GM21717 (cell line): ENCODE results near the gene BANP.
"Not testable (repeated sequence)": the region's sequence is repeated elsewhere in the genome, so short reads cannot be mapped to it uniquely, and the experiment has no call there.

Experiments
- ATAC-seq: cut with Tn5 transposase; IDR thresholded peaks from one replicate; pipeline ENCODE4 v1.9.1; 2021; ENCODE audit warnings: mild to moderate bottlenecking, moderate library complexity; ENCODE audit not compliant: unreplicated experiment

BANP gene

GRCh38 chr16:88077328-88078108 lies 126.3 kb downstream of the BANP start:
- ATAC-seq, result no peak

GRCh38 chr16:88078111-88078775 lies 127.0 kb downstream of the BANP start:
- ATAC-seq, result no peak

- ATAC-seq, result no peak
Measured at GRCh38 chr16:88083582-88083981, 132.3 kb downstream of the BANP start.

- no peak for ATAC-seq
Measured at GRCh38 chr16:88084881-88085280, 133.6 kb downstream of the BANP start.

- no peak for ATAC-seq
Measured at GRCh38 chr16:88086571-88087516, 135.6 kb downstream of the BANP start.

- ATAC-seq, result no peak
Measured at GRCh38 chr16:88087517-88087877, 136.3 kb downstream of the BANP start.

- ATAC-seq, result no peak
Measured at GRCh38 chr16:88088161-88088581, 136.9 kb downstream of the BANP start.

DNA sequence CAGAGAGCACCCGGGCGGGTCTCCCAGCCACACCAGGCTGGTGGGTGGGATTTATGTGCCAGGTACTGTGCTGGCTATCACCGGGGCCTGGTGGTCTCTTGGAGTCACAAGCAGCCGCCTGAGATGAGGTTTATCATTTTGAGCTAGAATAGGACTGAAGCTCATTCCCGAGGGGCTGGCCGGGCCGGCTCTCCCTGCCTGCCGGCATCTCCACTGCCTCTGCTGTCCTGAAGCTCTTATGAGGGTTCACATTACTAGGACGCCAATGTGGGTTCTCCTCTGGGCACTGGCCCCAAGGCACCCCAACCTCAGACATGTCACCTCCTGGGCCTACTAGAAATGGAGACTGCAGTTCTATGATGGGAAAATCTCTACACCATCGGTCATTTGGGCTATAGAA lies 137.4 kb downstream of the BANP start:
- not testable (repeated sequence) for ATAC-seq

DNA sequence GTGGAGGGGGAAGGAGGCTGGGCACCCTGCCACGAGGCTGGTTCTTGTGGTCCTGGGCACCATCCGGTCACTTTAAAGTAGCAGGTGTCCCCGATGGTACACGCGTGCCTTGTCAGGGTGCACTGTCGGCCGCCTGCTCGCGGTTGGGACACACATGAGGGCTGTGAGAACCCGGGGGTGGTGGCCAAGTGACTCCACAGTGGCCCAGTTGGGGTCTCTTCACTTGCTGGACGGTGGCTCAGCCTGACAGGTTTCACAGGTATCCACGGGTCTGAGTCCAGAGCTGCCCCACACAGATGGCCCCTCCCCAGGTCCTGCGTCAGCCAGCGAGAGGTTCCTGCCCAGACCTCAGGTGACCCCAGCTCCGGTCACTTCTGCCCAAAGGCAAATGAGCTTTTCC lies 137.8 kb downstream of the BANP start:
- ATAC-seq, result not testable (repeated sequence)

- ATAC-seq, result not testable (repeated sequence)
Measured at GRCh38 chr16:88089632-88090376, 138.6 kb downstream of the BANP start.

DNA sequence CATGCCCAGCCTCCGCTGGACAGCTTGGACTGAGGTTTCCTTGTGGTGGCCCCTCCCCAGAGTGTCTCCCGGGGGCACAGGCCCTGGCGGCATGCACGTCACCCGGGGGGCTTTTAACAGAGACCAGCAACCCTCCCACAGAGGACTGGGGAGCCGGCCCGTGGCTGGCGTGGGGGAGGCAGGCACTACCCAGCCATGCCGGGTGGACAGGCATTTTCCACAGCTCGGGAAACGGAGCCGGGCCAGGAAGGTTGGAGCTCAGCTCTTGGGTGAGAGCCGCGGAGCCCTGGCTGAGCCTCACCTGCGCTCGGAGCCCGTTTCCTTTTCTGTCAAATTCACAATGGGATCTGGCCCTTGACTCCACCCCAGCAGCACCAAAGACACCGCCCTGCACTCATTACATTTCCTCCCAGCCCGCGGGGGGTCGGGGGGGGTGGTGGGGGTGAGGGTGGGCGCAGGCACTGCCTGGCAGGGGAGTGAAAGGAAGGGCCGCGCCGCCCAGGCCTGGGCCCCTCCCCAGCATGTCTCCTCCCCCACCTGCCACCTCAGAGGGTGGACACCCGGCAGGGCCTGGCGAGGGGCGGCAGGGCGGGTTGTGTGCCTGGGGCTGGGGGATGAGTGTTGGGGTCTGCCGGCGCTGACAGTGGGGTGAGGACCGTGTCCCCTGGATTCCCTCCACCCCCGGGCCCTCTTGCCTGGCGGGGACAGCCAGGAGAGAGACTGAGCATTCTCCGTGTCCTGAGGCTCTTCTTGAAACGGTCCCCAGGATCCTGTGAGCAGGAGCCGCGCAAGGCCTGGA lies 139.3 kb downstream of the BANP start:
- not testable (repeated sequence) for ATAC-seq

DNA sequence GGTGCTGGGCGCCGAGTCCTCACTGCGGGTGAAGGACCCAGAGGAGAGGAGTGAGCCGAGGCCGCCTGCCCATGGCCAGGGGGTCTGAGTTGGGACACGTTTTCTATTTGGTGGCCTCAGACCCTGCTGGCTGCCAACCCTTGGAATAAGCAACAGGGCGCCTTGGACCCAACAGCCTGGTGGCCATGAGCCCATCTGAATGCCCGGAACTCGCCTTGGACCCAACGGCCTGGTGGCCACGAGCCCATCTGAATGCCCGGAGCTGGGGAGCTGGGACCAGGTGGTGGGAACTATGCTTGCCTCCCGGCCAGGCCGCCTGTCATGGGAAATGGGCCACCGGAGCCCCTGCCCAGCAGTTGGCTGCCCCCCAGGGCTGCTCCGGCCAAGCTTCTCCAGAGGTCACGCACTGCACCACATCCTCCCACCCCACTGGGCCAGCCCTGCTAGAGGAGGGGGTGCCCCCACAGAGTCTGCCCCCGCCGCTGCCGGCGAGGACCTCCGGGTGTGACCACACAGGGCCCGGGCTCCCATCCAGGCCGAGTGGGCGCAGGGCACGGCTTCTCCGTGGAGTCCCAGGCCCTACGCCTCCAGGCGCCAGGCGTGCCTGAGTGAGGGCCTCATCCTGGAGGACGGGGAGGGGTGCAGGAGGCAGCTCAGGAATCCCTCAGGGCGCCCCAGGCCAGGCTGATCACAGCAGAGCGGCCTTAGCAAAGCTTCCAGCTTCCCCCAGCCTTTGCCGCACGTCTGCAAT lies 140.2 kb downstream of the BANP start:
- ATAC-seq, result not testable (repeated sequence)

GRCh38 chr16:88091972-88092302 lies 140.7 kb downstream of the BANP start:
- ATAC-seq, result not testable (repeated sequence)

DNA sequence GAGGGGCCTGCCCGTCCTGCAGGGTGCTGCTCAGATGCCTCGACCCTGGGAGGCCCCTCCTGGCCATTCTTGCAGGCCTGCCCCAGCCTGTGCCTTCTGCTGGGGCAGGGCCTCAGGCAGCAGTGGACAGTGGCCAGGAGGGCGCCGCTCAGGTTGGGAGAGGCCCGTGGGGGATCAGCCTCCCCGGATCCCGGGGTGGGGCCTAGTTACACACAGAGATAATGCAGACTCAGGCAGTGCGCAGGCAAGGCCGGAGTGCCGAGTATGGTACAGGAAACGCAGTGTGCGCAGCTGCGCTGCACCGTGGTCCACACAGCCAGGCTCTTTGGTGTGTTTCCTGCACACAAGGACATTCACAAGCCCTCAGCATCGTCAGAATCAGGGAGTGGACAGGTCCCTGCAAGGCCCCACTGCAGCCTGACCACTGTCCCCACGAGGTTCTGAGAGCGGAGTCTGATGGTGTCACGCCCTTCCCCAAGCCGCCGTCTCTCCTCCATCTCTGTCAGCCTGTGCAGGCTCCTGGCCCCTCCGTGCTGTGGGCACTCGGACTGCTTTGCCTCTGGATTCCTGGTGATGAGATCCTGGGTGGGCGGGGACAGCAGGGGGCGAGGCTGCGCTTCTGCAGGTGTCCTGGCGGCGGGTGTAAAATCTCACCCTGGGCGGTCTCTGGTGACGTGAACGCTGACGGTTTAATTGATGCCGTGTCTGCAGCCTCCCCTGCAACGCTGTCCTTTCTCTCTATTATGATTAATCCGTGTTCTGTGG lies 141.7 kb downstream of the BANP start:
- not testable (repeated sequence) for ATAC-seq

DNA sequence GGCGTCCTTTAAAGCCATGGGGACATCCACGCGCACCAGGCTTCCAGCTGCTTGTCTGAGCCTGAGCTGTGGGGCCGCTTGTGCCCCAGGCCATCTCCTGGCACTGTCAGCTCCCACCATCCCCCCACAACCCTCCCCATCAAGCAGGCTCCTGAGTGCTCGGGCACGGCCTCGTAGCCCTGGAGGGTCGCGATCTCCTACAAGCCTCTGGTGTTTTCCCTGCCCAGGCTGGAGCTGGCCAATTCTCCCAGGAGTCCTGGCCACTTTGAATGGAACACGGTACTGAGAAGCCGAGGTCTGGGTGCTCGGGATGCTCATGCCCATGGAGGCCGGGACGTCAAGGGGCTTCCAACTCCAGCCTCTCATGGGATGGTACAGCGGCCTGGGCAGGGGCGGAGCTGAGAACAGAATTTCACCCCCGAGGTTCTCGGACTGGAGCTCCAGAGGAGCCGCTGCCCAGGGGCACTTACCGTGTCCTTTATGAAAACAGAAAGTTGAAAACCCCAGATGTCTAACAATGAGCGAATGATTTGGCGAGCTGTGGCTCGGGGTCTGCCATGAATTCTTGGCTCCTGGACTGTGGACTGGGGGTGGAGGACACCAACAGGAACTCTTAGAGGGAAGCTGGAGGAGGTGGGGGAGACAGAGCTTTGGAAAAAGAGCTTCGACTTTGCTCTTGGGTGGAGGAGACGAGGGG lies 142.5 kb downstream of the BANP start:
- not testable (repeated sequence) for ATAC-seq

GRCh38 chr16:88094253-88094575 lies 143.0 kb downstream of the BANP start:
- ATAC-seq, result not testable (repeated sequence)

DNA sequence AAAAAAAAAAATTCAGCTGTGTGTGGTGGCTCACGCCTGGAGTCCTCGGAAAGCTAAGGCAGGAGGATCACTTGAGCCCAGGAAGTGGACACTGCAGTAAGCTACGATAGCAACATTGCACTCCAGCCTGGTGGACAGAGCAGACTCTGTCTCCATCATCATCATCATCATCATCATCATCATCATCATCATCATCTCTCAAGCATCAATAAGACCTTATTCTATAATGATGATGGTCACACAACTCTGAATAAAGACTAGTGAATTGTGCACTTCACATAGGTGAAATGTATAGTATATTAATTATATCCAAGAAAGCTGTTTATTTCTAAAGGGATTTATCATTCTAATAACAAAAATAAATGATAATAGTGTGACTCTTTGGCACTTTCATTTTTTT lies 143.7 kb downstream of the BANP start:
- not testable (repeated sequence) for ATAC-seq

GRCh38 chr16:88096659-88097058 lies 145.4 kb downstream of the BANP start:
- not testable (repeated sequence) for ATAC-seq
